Muscle of leg (tissue), 11 donors: ENCODE measurements around the gene POLA1. TPM values are rescaled to one million over a fixed set of nuclear protein-coding genes. Genes with fewer than 3 reads are reported as not detected.

Experiments
- DNase-seq: peaks from one replicate; pipeline ENCODE4 v3.0.0; 2013
- H3K27ac ChIP-seq: one replicate; pipeline ENCODE4 v1.5.1; 2013; ENCODE audit warnings: mild to moderate bottlenecking, low read length, control low read depth
- H3K27me3 ChIP-seq: one replicate; pipeline ENCODE4 v1.6.1; 2013; ENCODE audit warnings: low read length; ENCODE audit not compliant: control insufficient read depth, insufficient read depth
- H3K36me3 ChIP-seq: one replicate; pipeline ENCODE4 v1.6.1; 2013; ENCODE audit warnings: low read length; ENCODE audit not compliant: control insufficient read depth, insufficient read depth
- H3K4me1 ChIP-seq: one replicate; pipeline ENCODE4 v1.6.1; 2013; ENCODE audit warnings: low read length; ENCODE audit not compliant: control insufficient read depth, insufficient read depth
- H3K4me3 ChIP-seq: one replicate; pipeline ENCODE4 v1.5.1; 2013; ENCODE audit warnings: low read length, control low read depth
- H3K9me3 ChIP-seq: replicated peaks from 2 replicates; pipeline ENCODE4 v1.6.1; 2013; ENCODE audit warnings: low read depth, low read length; ENCODE audit not compliant: control insufficient read depth
- WGBS: methylation state at CpG from one replicate; pipeline ENCODE4 v1.1.5; 2013; ENCODE audit warnings: missing lambda C conversion rate; ENCODE audit not compliant: insufficient coverage; 5-methylcytosine and 5-hydroxymethylcytosine counted together
- polyA plus RNA-seq, 8 donors: library from polyadenylated mRNA; unstranded; fragments of 120-200 nt; gene quantifications; one replicate each; pipeline versions ENCODE4 v1.2.1 to v1.2.3, GENCODE V29; 2013; ENCODE audit warnings: inconsistent platforms in 1 of 8, low replicate concordance in 1 of 8; ENCODE audit not compliant: insufficient read length in 8 of 8, insufficient read depth in 1 of 8
- total RNA-seq: library from RNA; stranded (reverse); fragments of 120-200 nt; gene quantifications from one replicate; pipeline ENCODE4 v1.2.4, GENCODE V29; 2013

The POLA1 gene
- total and polyA plus RNA-seq, 9 donors: 10.9 to 19.9 (median 16.3) TPM

- H3K4me3 ChIP-seq: no peak overlapping the region
- no peaks in the 10 kb centered on the region for H3K9me3 ChIP-seq
- DNase-seq: peak; percentile 91
- no peaks in the 10 kb centered on the region for H3K4me1 ChIP-seq
- WGBS: 89% methylated on average over 2 of the region's 6 CpGs
- H3K27ac ChIP-seq: peak overlapping the region; percentile 77
- H3K36me3 ChIP-seq: no peaks in the 10 kb centered on the region
- peaks cover 2% of the 10 kb centered on the region for H3K27me3 ChIP-seq
Measured at GRCh38 chrX:24732766-24733500, 39.2 kb downstream of the POLA1 start.

- Histone ChIP-seq H3K9me3 (no peaks in the 10 kb centered on the region), H3K4me3 (no peak overlapping the region), H3K27me3 (peaks cover 3% of the 10 kb centered on the region), H3K36me3 (no peaks in the 10 kb centered on the region), H3K27ac (no peak overlapping the region), H3K4me1 (no peaks in the 10 kb centered on the region)
- DNase-seq: peak; percentile 57
- 20% methylated on average over 1 of the region's 3 CpGs for WGBS
Measured at GRCh38 chrX:24741330-24741729, 47.6 kb downstream of the POLA1 start.

- Histone ChIP-seq H3K27me3 (peaks cover 3% of the 10 kb centered on the region), H3K4me3 (no peak overlapping the region), H3K4me1 (no peaks in the 10 kb centered on the region), H3K27ac (no peak overlapping the region), H3K36me3 (peaks cover 4% of the 10 kb centered on the region), H3K9me3 (no peaks in the 10 kb centered on the region)
- DNase-seq: no peak
- WGBS: no CpG with 5 or more reads among the region's 3 CpGs
Measured at GRCh38 chrX:24748196-24748595, 54.5 kb downstream of the POLA1 start.

- H3K9me3 ChIP-seq: no peaks in the 10 kb centered on the region
- H3K4me1 ChIP-seq: peaks cover 5% of the 10 kb centered on the region
- no peak overlapping the region for H3K4me3 ChIP-seq
- H3K27ac ChIP-seq: no peak overlapping the region
- WGBS: no CpG with 5 or more reads among the region's 2 CpGs
- peaks cover 2% of the 10 kb centered on the region for H3K36me3 ChIP-seq
- DNase-seq: no peak
- peaks cover 3% of the 10 kb centered on the region for H3K27me3 ChIP-seq
Measured at GRCh38 chrX:24759786-24760185, 66.1 kb downstream of the POLA1 start.

- H3K4me3 ChIP-seq: no peak overlapping the region
- H3K9me3 ChIP-seq: no peaks in the 10 kb centered on the region
- peak overlapping the region; percentile 65 for H3K27ac ChIP-seq
- WGBS: 63% methylated on average over 2 of the region's 4 CpGs
- peaks cover 5% of the 10 kb centered on the region for H3K27me3 ChIP-seq
- H3K4me1 ChIP-seq: peaks cover 5% of the 10 kb centered on the region
- peak; percentile 46 for DNase-seq
- H3K36me3 ChIP-seq: peaks cover 2% of the 10 kb centered on the region
Measured at GRCh38 chrX:24760363-24761000, 66.8 kb downstream of the POLA1 start.

GRCh38 chrX:24761306-24761705 is 67.6 kb downstream of the POLA1 start:
- peak; percentile 19 for DNase-seq
- WGBS: 79% methylated on average over 4 of the region's 6 CpGs
- H3K27ac ChIP-seq: peak overlapping the region; percentile 37
- peaks cover 5% of the 10 kb centered on the region for H3K27me3 ChIP-seq
- peaks cover 5% of the 10 kb centered on the region for H3K4me1 ChIP-seq
- H3K4me3 ChIP-seq: no peak overlapping the region
- no peaks in the 10 kb centered on the region for H3K9me3 ChIP-seq
- peaks cover 2% of the 10 kb centered on the region for H3K36me3 ChIP-seq

GRCh38 chrX:24763989-24764388 is 70.3 kb downstream of the POLA1 start:
- H3K36me3 ChIP-seq: no peaks in the 10 kb centered on the region
- peaks cover 5% of the 10 kb centered on the region for H3K4me1 ChIP-seq
- no peak for DNase-seq
- WGBS: no CpG with 5 or more reads among the region's 3 CpGs
- H3K27me3 ChIP-seq: peaks cover 5% of the 10 kb centered on the region
- no peak overlapping the region for H3K4me3 ChIP-seq
- no peaks in the 10 kb centered on the region for H3K9me3 ChIP-seq
- no peak overlapping the region for H3K27ac ChIP-seq

- H3K4me1 ChIP-seq: no peaks in the 10 kb centered on the region
- H3K36me3 ChIP-seq: peaks cover 2% of the 10 kb centered on the region
- no peak overlapping the region for H3K27ac ChIP-seq
- DNase-seq: no peak
- WGBS: no CpG with 5 or more reads among the region's 1 CpG
- H3K4me3 ChIP-seq: no peak overlapping the region
- no peaks in the 10 kb centered on the region for H3K9me3 ChIP-seq
- H3K27me3 ChIP-seq: peaks cover 2% of the 10 kb centered on the region
Measured at GRCh38 chrX:24767557-24767956, 73.8 kb downstream of the POLA1 start.

GRCh38 chrX:24768556-24768955 is 74.8 kb downstream of the POLA1 start:
- 73% methylated on average over 2 of the region's 5 CpGs for WGBS
- H3K4me1 ChIP-seq: no peaks in the 10 kb centered on the region

GRCh38 chrX:24774650-24775049 is 80.9 kb downstream of the POLA1 start:
- Histone ChIP-seq H3K4me3 (no peak overlapping the region), H3K27me3 (peaks cover 4% of the 10 kb centered on the region), H3K36me3 (peaks cover 2% of the 10 kb centered on the region), H3K4me1 (no peaks in the 10 kb centered on the region), H3K9me3 (no peaks in the 10 kb centered on the region), H3K27ac (no peak overlapping the region)
- DNase-seq: no peak
- no CpG with 5 or more reads among the region's 2 CpGs for WGBS

More at GRCh38 chrX:24768556-24768955, 74.8 kb downstream of the POLA1 start:
- Histone ChIP-seq H3K4me3 (no peak overlapping the region), H3K36me3 (peaks cover 2% of the 10 kb centered on the region), H3K9me3 (no peaks in the 10 kb centered on the region), H3K27ac (no peak overlapping the region), H3K27me3 (peaks cover 2% of the 10 kb centered on the region)
- DNase-seq: no peak
